B cell (primary cell): ENCODE measurements around the gene MYADML2.

Source experiments
- EZH2 ChIP-seq: IDR thresholded peaks from 2 replicates; pipeline ENCODE4 v1.6.1; 2012; ENCODE audit warnings: borderline replicate concordance, low read depth, mild to moderate bottlenecking, moderate library complexity, low read length; ENCODE audit not compliant: insufficient read depth, poor library complexity, severe bottlenecking
- TF ChIP-seq, protein P1 (sequence below): fragments of 200-600 bp; IDR thresholded peaks from one replicate; pipeline ENCODE4 v1.8.0; 2022; ENCODE audit warnings: antibody characterized with exemption, mild to moderate bottlenecking

DNA sequence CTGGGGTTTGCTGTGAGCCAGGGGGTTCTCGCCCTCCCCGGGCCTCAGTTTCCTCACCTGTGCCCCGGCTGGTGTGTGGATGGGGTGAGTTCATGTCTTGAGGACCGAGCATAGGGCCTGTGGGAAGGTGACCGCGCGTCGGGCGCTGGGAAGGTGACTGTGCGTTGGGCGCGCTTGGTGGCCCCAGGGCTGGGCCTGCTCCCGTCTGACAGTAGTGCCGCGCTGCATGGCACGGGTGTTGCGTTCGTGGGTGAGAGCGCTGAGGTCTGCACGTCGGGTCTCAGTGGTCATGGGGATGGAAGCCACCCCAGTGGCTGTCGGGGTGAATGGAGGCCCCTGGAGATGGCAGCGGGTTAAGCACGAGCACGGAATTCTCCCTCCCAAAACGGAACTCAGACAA, 39.6 kb upstream of the MYADML2 start:
- TF ChIP-seq, protein P1, sequence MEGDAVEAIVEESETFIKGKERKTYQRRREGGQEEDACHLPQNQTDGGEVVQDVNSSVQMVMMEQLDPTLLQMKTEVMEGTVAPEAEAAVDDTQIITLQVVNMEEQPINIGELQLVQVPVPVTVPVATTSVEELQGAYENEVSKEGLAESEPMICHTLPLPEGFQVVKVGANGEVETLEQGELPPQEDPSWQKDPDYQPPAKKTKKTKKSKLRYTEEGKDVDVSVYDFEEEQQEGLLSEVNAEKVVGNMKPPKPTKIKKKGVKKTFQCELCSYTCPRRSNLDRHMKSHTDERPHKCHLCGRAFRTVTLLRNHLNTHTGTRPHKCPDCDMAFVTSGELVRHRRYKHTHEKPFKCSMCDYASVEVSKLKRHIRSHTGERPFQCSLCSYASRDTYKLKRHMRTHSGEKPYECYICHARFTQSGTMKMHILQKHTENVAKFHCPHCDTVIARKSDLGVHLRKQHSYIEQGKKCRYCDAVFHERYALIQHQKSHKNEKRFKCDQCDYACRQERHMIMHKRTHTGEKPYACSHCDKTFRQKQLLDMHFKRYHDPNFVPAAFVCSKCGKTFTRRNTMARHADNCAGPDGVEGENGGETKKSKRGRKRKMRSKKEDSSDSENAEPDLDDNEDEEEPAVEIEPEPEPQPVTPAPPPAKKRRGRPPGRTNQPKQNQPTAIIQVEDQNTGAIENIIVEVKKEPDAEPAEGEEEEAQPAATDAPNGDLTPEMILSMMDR = no peak
- TF ChIP-seq EZH2 = no peak
